ENCODE measurements around the gene MCC.

The MCC gene

GRCh38 chr5:112974901-112975300 is 513.4 kb downstream of the MCC start:
- Histone ChIP-seq H3K27ac (replicated peaks) (no peak overlapping the region), H3K27me3 (ENCODE audit: insufficient read depth, poor library complexity, severe bottlenecking) (no peaks in the 10 kb centered on the region), H3K4me3 (replicated peaks; ENCODE audit: insufficient read depth, low read length) (no peak overlapping the region)
- DNase-seq (ENCODE audit: low read depth in 1 of 2, low spot score in 1 of 2), result no peak
- no peak for TF ChIP-seq REST (IDR thresholded peaks at IDR 0.05; ENCODE audit: insufficient replicate concordance, low read depth)

- Histone ChIP-seq H3K27me3 (ENCODE audit: insufficient read depth, poor library complexity, severe bottlenecking) (no peaks in the 10 kb centered on the region), H3K27ac (replicated peaks) (no peak overlapping the region), H3K4me3 (replicated peaks; ENCODE audit: insufficient read depth, low read length) (no peak overlapping the region)
- no peak for TF ChIP-seq REST (IDR thresholded peaks at IDR 0.05; ENCODE audit: insufficient replicate concordance, low read depth)
- no peak for TF ChIP-seq SPI1 (IDR thresholded peaks at IDR 0.05; ENCODE audit: borderline replicate concordance, low read depth)
- no peak for TF ChIP-seq POLR2AphosphoS5 (IDR thresholded peaks at IDR 0.05; ENCODE audit: low read depth)
- TF ChIP-seq GABPA (IDR thresholded peaks at IDR 0.05; ENCODE audit: low read depth), result no peak
- TF ChIP-seq CTCF (IDR thresholded peaks at IDR 0.05; ENCODE audit: insufficient read depth, low read length), result no peak
- no peak for DNase-seq (ENCODE audit: low read depth in 1 of 2, low spot score in 1 of 2)
Observed at GRCh38 chr5:112973904-112974303, 514.3 kb downstream of the MCC start.

- Histone ChIP-seq H3K27me3 (ENCODE audit: insufficient read depth, poor library complexity, severe bottlenecking) (no peaks in the 10 kb centered on the region), H3K4me3 (replicated peaks; ENCODE audit: insufficient read depth, low read length) (no peak overlapping the region), H3K27ac (replicated peaks) (no peak overlapping the region)
- no peak for DNase-seq (ENCODE audit: low read depth in 1 of 2, low spot score in 1 of 2)
- TF ChIP-seq SPI1 (IDR thresholded peaks at IDR 0.05; ENCODE audit: borderline replicate concordance, low read depth) (no peak), POLR2AphosphoS5 (IDR thresholded peaks at IDR 0.05; ENCODE audit: low read depth) (no peak), CTCF (IDR thresholded peaks at IDR 0.05; ENCODE audit: insufficient read depth, low read length) (no peak), GABPA (IDR thresholded peaks at IDR 0.05; ENCODE audit: low read depth) (no peak), REST (IDR thresholded peaks at IDR 0.05; ENCODE audit: insufficient replicate concordance, low read depth) (no peak)
Observed at GRCh38 chr5:112973036-112973435, 515.2 kb downstream of the MCC start.
